Erythroblast (primary cell): ENCODE results near the gene PGAP1.

Experiments
- GATA1 ChIP-seq: IDR thresholded peaks from 2 replicates; pipeline ENCODE4 v1.6.1; 2011; ENCODE audit warnings: low read depth, mild to moderate bottlenecking, control low read depth, low read length, moderate library complexity
- POLR2A ChIP-seq: IDR thresholded peaks from 2 replicates; pipeline ENCODE4 v1.6.1; 2011; ENCODE audit warnings: mild to moderate bottlenecking, low read length

GRCh38 chr2:196830701-196831100 lies 95.8 kb downstream of the PGAP1 start:
- TF ChIP-seq POLR2A, result no peak
- TF ChIP-seq GATA1, result no peak
